GM18508 (cell line): Measurements from ENCODE around the gene AS3MT.
A peak's percentile ranks its signal among the peaks of the same experiment; 100 is the strongest.
"Not testable (repeated sequence)": the region's sequence is repeated elsewhere in the genome, so short reads cannot be mapped to it uniquely, and the experiment has no call there.

ENCODE experiments used
- ATAC-seq: cut with Tn5 transposase; IDR thresholded peaks from one replicate; pipeline ENCODE4 v1.9.1; 2021; ENCODE audit warnings: moderate number of reproducible peaks; ENCODE audit not compliant: insufficient read depth, unreplicated experiment

AS3MT gene

DNA sequence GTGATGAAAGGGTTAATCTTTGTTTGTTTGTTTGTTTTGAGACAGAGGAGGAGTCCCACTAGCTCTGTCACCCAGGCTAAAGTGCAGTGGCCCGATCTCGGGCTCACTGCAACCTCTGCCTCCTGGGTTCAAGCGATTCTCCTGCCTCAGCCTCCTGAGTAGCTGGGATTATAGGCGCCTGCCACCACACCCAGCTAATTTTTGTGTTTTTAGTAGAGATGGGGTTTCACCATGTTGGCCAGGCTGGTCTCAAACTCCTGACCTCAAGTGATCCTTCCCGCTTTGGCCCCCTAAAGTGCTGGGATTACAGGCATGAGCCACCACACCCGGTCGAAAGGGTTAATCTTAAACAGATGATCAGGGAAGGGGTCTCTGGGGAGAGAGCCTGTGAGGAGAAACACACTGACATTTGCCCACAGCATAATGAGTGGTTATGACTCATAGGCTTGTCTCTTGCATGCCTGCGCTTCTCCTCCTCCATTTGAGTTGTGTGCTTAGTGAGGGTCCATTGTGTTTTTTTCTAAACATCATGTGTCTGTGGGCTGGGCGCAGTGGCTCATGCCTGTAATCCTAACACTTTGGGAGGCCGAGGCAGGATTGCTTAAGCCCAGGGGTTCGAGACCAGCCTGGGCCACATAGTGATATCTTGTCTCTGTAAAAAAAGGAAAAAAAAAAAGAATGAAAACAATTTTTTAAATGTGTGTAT, 13.4 kb upstream of the AS3MT start:
- not testable (repeated sequence) for ATAC-seq

DNA sequence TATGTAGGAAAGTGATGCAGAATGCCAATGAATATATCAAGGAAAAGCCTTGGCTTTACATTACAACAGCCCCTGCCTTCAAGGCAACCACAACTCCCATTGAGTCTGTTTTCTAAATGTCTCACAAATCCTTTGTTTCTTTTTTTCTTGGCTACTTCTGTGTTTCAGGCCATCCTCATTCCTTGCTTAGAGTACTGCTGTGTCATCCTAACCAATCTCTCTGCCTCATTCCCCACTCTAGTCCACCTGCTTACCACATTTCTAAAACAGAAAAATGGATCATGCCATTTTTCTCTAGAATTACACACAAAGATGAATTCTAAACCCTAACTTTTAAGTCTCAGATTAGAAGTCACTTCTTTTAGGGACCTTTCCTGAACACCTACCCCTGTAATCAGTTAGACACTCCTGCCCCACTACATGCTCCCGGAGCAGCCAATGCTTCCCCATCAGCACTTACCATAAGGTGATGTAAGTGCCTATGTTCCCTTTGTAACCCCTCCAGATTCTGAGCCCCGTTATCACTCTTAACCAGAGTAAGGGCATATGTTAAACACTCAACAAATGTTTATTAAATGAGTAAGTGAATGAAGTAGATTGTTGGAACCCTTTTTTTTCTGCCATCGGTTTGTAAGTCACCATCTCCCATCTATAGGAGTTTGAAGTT, 12.4 kb upstream of the AS3MT start:
- ATAC-seq, result no peak

DNA sequence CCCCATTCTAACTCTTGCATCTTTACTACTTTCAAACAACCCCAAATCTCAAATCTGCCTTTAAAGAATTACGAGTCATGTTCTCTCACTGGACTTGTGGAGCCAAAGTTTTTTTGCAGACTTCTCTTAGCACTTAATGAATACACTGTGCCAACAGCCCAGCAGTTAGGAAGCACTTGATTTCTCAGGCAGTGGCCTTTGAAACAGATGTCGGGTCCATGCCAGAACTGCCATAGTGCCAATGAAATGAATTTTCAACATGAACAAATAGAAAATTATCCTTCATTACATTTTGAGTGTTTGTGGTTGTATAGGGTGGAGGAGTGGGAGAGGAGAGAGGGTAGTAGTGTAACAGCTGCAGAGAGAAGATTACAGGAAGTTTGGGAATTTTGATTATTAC, 9.4 kb upstream of the AS3MT start:
- ATAC-seq, result no peak

DNA sequence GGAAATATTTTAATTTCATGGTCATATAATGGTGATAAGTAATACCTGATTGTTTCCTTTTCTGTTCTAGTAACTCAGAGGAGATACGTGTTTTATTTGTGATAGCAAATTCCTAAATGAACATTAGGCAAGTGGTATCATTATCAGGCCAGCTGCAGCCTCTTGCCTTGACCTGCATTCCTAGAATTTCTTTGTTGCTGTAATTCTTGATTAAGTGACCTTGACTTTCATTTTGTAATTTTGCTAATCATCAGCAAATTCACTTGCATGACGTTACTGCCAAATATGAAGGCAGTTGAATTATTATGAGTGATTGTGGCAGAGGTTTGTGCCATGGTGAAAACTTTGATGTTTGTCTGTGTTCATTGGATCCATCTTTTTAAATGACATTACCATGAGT, 5.6 kb upstream of the AS3MT start:
- ATAC-seq, result no peak

DNA sequence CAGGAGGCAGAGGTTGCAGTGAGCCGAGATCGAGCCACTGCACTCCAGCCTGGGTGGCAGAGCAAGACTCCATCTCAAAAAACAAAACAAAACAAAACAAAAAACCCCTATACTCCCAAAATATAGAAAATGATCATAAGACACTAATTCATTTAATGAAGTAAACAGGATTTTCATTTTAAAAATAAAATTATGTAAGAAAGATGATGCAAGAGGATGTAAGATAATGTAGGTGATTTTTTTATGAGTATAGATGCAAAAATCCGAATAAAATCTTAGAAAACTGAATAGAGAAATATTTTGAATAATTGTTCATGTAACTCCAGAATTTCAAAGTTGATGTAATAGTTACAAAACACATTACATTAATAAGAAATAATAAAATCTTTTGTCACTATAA, 3.6 kb upstream of the AS3MT start:
- ATAC-seq, result no peak

DNA sequence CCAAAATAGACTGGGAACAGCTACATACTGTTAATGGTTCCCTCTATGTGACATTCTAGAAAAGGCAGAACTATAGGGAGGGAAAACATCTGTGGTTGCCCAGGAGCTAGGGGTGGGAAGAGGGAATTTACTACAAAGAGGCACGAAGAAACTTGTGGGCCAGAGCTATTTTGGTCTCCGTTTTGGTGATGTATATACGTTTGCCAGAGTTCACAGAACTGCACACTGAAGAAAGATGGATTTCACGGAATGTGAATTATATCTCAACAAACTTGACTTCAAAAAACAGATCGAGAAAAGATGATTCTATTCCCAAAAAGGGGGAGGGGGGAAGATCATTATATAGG, 386 bp upstream of the AS3MT start:
- ATAC-seq, result no peak

DNA sequence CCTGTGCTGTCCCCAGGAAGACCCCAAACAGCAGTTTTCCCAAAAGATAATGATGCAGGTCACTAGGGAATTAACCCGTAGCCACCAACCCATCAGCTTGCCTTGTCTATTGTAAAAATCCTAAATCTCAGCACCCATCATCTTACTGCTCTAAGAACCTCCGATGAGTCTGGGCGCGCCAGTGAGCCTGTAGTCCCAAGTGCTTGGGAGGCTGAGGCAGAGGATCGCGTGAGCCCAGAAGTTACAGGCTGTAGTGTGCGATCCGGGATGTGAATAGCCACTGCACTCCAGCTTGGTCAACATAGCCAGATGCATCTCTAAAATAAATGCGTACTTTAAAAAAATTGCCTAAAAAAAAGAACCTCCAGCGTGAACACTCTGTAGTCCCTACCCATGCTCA, 951 bp downstream of the AS3MT start:
- no peak for ATAC-seq

DNA sequence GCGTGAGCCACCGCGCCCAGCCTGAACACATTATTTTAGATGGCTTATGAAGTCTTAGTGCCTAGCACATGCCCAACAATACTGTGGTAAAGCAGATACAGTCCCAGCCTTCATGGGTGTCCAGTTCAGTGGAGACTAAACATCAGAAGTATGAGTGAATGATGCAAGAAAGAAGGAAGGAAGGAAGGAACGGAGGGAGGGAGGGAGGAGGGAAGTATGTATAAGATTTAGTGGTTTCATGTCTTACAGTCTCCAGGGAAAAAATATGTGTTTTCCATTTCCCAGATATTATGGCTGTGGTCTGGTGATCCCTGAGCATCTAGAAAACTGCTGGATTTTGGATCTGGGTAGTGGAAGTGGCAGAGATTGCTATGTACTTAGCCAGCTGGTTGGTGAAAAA, 2.9 kb downstream of the AS3MT start:
- ATAC-seq, result no peak

DNA sequence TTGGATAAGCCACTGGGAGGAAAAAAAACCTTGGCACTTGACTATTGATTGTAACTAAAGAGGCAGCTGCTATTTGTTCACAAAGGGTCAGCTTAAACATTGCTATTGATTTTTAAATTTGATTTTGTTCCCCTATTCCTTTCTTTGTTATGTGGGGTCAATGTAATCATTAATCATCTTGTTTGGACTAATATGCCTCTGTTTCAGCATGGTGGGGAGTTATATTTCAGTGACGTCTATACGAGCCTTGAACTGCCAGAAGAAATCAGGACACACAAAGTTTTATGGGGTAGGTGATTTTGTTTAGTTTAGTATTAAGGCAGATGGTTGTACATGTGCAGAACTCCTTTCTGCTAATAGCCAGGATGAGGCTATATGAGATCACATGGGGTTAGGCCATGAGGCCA, 7.5 kb downstream of the AS3MT start:
- ATAC-seq, result no peak

DNA sequence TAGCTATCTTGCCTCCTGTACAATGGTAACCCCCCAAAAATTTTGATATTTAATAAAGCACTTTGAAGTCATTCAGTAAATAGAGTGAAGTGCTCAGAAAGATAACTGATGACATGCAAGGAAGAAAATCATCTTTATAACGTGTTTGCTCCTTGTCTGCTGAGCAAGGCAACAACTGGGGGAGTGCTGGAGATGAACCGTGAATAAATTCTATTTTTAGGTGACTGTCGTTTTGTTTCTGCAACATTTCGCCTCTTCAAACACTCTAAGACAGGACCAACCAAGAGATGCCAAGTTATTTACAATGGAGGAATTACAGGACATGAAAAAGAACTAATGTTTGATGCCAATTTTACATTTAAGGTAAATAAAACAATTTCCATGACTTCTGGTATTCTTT, 9.4 kb downstream of the AS3MT start:
- no peak for ATAC-seq

DNA sequence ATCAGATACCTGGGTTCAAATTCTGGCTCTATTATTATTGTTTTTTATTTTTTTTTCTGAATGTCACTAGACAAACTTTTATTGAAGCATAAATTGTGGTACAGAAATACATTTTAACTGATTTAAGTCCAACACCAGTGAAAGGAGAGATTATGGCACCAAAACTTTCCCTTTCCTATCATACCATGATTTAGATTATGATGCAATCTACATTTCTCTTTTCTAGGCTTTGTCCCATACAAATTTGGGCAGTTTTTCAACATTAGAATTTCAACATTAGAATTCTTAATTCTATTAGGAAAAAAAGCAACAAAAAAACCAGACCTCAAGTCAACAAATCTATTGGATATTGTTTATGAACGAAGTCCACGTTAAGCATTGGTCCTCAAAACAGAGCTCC, 11.0 kb downstream of the AS3MT start:
- ATAC-seq, result no peak

DNA sequence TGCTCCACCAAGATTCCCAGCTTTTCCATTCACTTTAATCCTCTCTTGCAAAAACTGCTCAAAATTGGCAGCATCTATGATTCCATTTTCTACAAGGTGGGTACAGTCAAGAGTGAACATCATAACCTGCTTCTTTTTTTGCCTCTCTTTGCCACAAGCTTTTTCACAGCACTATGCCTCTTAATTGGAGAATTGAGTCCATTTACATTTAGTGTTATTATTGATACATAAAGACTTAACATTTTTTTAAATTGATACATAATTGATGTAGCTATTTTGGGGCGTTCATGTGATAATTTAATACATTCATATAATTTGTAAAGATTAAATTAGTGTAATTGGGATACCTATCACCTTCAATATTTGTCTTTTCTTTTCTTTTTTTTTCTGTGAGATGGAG, 18.8 kb downstream of the AS3MT start:
- no peak for ATAC-seq

DNA sequence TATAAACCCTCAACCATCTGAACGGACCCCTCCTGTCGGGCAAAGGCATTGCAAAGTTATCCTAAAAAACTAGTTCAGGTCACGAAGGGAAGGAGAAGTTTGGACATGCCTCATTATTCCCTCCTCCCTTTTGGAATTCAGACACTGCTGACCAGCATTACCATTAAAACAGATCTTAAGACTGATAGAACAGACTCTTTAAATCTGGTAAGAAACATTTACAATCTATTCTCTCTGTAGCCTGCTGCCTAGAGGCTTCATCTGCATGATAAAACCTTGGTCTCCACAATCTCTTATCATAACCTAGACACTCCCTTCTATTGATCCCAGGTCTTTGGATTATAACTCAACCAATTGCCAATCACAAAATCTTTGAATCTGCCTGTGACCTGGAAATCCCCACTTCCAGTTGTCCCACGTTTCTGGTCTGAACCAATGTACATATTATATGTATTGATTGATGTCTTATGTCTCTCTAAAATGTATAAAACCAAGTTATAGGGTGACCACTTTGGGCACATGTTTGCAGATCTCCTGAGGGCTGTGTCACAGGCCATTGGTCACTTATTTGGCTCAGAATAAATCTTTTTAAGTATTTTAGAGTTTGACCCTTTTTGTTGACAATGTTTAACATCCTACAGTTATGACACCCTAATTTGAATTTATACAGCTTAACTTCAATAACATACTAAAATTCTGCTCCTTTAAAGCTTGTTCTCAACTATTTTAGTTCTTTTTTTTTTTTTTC, 25.4 kb downstream of the AS3MT start:
- no peak for ATAC-seq

DNA sequence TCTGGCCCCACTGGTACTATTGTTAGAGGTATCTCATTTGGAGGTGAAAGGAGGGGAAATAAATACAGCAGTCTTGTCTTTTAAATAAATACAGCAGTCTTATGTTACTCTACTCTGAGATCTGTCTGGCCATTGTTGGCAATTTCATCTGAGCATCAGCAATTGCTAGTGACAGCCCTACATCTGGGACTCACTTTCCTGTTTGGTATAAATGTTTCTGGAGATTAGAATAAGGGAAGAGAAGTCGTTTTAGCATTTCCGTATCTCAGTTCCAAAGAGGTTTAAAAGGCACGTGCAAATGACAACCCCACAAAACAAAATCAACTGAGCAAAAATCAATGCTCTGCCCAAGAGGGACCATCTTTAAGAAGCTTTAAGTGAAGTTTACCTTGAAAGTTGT, 30.7 kb downstream of the AS3MT start:
- ATAC-seq, result no peak

DNA sequence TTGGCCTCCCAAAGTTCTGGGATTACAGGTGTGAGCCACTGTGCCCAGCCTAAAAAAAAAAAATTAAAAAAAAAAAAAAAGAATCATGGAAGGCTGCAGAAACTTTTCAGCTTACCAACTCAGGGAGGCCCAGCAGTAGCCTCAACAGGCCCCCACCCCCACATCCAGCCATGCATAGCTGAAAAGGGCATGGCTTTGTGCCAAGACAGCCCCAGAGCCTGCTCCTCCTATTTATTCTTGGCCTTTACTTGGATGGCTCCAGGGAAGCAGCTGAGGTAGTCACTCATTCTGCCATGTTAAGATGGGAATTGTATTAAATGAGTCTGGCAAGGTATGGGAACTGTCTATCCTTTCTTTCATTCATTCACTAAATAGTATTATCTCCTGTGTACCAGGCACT, 35.1 kb downstream of the AS3MT start:
- no peak for ATAC-seq

DNA sequence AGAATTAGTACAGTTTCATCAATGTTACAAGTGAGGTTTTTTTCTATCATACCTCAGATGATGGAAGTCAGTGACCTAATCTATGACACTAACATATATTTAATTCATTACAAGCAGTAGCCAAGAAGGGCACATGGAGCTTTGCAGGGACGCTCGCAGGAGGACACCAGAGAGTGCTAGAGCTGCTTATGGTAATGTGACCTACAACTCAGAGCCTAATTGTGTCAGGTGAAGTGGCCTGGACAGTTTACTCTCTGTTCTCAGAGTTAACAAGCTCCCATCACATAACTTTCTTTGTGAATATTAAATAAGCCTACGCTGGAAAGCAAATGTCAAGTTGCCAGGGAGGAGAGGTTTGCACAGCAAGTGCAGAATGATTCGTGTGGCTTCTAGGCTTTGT, 37.2 kb downstream of the AS3MT start:
- no peak for ATAC-seq

DNA sequence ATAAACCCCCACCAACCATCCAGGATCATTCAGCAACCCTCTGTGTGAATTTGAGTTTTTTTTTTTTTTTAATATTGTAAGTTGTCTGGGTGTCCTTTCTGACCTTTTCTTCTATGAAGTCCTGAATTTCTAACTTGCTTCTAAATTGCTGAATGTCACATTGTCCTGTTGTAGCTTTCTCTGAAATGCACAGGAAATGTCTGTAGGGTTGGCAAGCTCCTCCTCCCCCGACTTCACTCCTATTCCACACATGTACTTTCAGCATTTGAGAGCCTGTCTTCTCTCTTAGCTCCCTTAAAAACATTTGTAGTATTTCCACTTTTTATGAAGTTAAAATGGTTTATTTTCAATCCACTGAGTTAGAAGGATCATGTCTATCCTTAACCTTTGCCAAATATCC, 45.5 kb downstream of the AS3MT start:
- no peak for ATAC-seq

DNA sequence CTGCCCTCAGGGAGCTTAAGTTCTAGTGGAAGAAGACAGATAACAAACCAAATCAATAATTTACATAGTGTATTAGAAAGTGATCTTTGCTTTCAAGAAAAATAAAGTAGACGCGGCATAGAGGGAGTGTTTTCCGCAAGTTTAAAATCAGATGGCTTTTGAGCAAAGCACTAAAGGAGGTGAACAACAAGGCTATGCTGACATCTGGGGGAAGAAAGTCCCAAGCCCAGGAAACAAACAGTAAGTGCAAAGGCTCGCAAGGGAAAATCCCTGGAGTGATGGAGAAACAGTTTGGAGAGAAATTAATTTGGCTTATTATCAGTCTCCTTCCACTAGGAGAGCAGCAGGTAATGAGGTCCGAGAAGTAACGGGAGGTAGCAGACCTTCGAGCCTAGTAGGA, 46.9 kb downstream of the AS3MT start:
- no peak for ATAC-seq

DNA sequence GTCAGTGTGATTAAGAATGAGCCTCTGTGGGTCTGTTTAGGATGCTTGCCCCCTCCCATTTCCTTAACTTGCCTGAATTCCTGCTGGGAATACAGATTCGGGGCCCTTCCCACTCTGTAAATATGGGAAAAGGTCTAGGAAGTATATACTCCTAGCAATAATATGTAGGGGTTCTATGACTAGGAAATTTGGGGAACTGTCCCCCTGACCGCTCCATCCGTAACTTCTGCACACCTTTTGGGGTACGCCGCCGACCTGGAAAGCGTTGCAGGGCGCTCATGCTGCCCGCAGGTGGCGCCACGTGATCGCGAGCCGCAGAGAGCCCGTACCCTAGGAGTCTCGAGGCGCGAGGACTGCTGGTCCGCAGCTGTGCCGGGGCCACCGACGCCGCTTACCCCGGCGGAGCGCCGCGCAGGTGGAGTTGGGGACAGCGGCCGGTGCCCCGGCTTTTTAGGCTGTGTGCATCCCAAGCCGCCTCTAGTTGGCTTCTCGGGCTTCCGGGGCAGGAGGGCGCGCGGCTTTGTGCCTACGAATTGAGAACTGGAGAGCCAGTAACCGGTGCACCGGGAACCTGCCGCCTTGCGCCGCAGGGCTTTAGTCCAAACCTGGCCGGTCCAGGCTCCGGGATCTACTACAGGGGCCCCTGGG, 48.2 kb downstream of the AS3MT start:
- ATAC-seq, result no peak

DNA sequence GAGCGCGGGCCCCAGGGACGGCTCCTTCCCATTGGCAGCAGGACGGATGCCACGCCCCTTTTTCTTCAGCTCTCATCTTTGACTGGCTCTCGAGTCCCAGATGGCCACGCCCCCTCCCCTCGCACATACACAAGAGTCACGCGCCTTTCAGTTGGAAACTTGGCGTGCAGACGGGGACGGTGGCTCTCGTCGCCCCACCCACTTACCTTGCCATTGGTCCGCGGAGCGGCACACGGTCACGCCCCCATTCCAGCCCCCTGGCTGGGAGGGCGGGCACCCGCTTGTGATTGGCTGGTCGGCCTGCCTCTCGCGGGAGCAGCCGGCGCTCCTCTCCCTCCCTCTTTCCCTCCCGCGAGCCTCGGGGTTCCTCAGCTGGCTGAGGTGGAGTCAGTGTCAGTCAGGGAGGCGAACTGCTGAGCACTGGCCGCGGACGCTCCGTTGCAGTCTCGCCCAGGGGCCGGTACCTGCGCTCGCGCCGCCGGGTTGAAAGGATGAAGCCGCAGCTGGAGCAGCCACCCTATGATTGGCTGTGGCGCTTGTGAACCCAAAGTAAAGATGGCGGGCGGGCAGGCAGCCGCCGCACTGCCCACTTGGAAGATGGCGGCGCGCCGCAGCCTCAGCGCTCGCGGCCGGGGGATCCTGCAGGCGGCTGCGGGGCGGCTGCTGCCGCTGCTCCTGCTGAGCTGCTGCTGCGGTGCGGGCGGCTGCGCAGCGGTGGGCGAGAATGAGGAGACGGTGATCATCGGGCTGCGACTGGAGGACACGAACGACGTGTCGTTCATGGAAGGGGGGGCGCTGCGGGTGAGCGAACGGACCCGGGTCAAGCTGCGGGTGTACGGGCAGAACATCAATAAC, 48.9 kb downstream of the AS3MT start, which contains the start of gene CNNM2:
Gene CNNM2, plus strand, starts transcription at position 333 of the 855 bp plus-strand sequence. Its CDS starts 187 bp downstream, at position 520.
- peak; percentile 78 for ATAC-seq
